ENCODE measurements around the gene TTN. TPM values are rescaled to one million over a fixed set of nuclear protein-coding genes. Genes with fewer than 3 reads are reported as not detected.

The TTN gene
- polyA plus RNA-seq, 3 donors, result under 0.01 to 0.12 (median 0.08) TPM

GRCh38 chr2:178550352-178550751 is 256.9 kb downstream of the TTN start:
- peaks cover 5 to 18% of the 10 kb centered on the region in 2 donors for H3K9me3 ChIP-seq (replicated peaks in 1 of 2; ENCODE audit: control insufficient read depth in 1 of 2, insufficient read depth in 1 of 2, low read length in 2 of 2)
- H3K27ac ChIP-seq (ENCODE audit: low read depth in 1 of 2, low read length in 2 of 2), result no peak overlapping the region

GRCh38 chr2:178542569-178542968 is 264.7 kb downstream of the TTN start:
- peaks cover 0 to 2% (median 0%) of the 10 kb centered on the region in 3 donors for H3K27me3 Mint-ChIP-seq (ENCODE audit: low read depth in 3 of 3)
- 93% methylated on average over 4 of the region's 5 CpGs for WGBS (ENCODE audit: insufficient coverage)
- H3K27ac ChIP-seq (ENCODE audit: low read depth in 1 of 2, low read length in 2 of 2), result no peak overlapping the region
- peaks cover 71 to 77% of the 10 kb centered on the region in 2 donors for H3K36me3 Mint-ChIP-seq
- TF ChIP-seq, protein P1, sequence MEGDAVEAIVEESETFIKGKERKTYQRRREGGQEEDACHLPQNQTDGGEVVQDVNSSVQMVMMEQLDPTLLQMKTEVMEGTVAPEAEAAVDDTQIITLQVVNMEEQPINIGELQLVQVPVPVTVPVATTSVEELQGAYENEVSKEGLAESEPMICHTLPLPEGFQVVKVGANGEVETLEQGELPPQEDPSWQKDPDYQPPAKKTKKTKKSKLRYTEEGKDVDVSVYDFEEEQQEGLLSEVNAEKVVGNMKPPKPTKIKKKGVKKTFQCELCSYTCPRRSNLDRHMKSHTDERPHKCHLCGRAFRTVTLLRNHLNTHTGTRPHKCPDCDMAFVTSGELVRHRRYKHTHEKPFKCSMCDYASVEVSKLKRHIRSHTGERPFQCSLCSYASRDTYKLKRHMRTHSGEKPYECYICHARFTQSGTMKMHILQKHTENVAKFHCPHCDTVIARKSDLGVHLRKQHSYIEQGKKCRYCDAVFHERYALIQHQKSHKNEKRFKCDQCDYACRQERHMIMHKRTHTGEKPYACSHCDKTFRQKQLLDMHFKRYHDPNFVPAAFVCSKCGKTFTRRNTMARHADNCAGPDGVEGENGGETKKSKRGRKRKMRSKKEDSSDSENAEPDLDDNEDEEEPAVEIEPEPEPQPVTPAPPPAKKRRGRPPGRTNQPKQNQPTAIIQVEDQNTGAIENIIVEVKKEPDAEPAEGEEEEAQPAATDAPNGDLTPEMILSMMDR (IDR thresholded peaks at IDR 0.05), result no peak
- H3K4me1 Mint-ChIP-seq, result peaks cover 2% of the 10 kb centered on the region
- H2AFZ ChIP-seq (ENCODE audit: insufficient read depth, low read depth, low read length, poor library complexity, severe bottlenecking), result no peak overlapping the region
- peak overlapping the region in 2 of 7 donors; percentile 54 to 70 for H3K27ac Mint-ChIP-seq
- H3K4me2 ChIP-seq (replicated peaks; ENCODE audit: extremely low read depth, low read length, poor library complexity, severe bottlenecking), result no peak overlapping the region
- no peaks in the 10 kb centered on the region for H4K20me1 ChIP-seq (ENCODE audit: insufficient read depth, low read length)
- H3K4me1 ChIP-seq (ENCODE audit: control insufficient read depth in 1 of 2, insufficient read depth in 2 of 2, low read length in 2 of 2), result no peaks in the 10 kb centered on the region
- intact Hi-C loops (cut with micrococcal nuclease), result no loop called here
- no peak overlapping the region for H3K4me3 Mint-ChIP-seq
- no peaks in the 10 kb centered on the region for H3K27me3 ChIP-seq (ENCODE audit: control insufficient read depth in 2 of 2, insufficient read depth in 2 of 2, low read length in 2 of 2)
- no peak overlapping the region for H3K4me3 ChIP-seq (replicated peaks in 1 of 3; ENCODE audit: low read depth in 2 of 3, low read length in 3 of 3)
- H3K36me3 ChIP-seq (replicated peaks in 1 of 2; ENCODE audit: control insufficient read depth in 1 of 2, insufficient read depth in 2 of 2, low read length in 2 of 2), result peaks cover 53 to 81% of the 10 kb centered on the region in 2 donors
- DNase-seq, result no peak
- no peaks in the 10 kb centered on the region for H3K79me2 ChIP-seq (ENCODE audit: insufficient read depth, low read length)
- H3K9me3 ChIP-seq (replicated peaks in 1 of 2; ENCODE audit: control insufficient read depth in 1 of 2, insufficient read depth in 1 of 2, low read length in 2 of 2), result peaks cover 0 to 8% of the 10 kb centered on the region in 2 donors
- H3K9me3 Mint-ChIP-seq, result peaks cover 0 to 15% (median 3%) of the 10 kb centered on the region in 7 donors
- no peak overlapping the region for H3K9ac ChIP-seq (ENCODE audit: insufficient read depth, low read length, poor library complexity, severe bottlenecking)

More at GRCh38 chr2:178550352-178550751, 256.9 kb downstream of the TTN start:
- no peaks in the 10 kb centered on the region for H4K20me1 ChIP-seq (ENCODE audit: insufficient read depth, low read length)
- DNase-seq, result no peak
- Mint-ChIP-seq H3K36me3 (peaks cover 27 to 34% of the 10 kb centered on the region in 2 donors), H3K4me3 (no peak overlapping the region), H3K27me3 (ENCODE audit: low read depth in 3 of 3) (peaks cover 0 to 2% (median 0%) of the 10 kb centered on the region in 3 donors), H3K4me1 (peaks cover 8% of the 10 kb centered on the region), H3K27ac (peak overlapping the region in 1 of 7 donors; percentile 37), H3K9me3 (peaks cover 0 to 23% (median 4%) of the 10 kb centered on the region in 7 donors)
- no peaks in the 10 kb centered on the region for H3K4me1 ChIP-seq (ENCODE audit: control insufficient read depth in 1 of 2, insufficient read depth in 2 of 2, low read length in 2 of 2)
- H3K36me3 ChIP-seq (replicated peaks in 1 of 2; ENCODE audit: control insufficient read depth in 1 of 2, insufficient read depth in 2 of 2, low read length in 2 of 2), result peaks cover 13 to 23% of the 10 kb centered on the region in 2 donors
- intact Hi-C loops (cut with micrococcal nuclease), result no loop called here
- no peak overlapping the region for H2AFZ ChIP-seq (ENCODE audit: insufficient read depth, low read depth, low read length, poor library complexity, severe bottlenecking)
- WGBS (ENCODE audit: insufficient coverage), result no CpG with 5 or more reads among the region's 2 CpGs
- H3K4me3 ChIP-seq (replicated peaks in 1 of 3; ENCODE audit: low read depth in 2 of 3, low read length in 3 of 3), result no peak overlapping the region
- no peaks in the 10 kb centered on the region for H3K79me2 ChIP-seq (ENCODE audit: insufficient read depth, low read length)
- TF ChIP-seq, protein P1 (IDR thresholded peaks at IDR 0.05), result no peak
- H3K27me3 ChIP-seq (ENCODE audit: control insufficient read depth in 2 of 2, insufficient read depth in 2 of 2, low read length in 2 of 2), result no peaks in the 10 kb centered on the region
- H3K4me2 ChIP-seq (replicated peaks; ENCODE audit: extremely low read depth, low read length, poor library complexity, severe bottlenecking), result no peak overlapping the region
- no peak overlapping the region for H3K9ac ChIP-seq (ENCODE audit: insufficient read depth, low read length, poor library complexity, severe bottlenecking)

Data from CD14-positive monocyte (primary cell).